Skeletal muscle cell (primary cell): ENCODE measurements around the gene GMPR.
"Not testable (repeated sequence)": the region's sequence is repeated elsewhere in the genome, so short reads cannot be mapped to it uniquely, and the experiment has no call there.

Experiments used
- DNase-seq: peaks from one replicate; pipeline ENCODE4 v3.0.0-alpha.2; 2010; ENCODE audit warnings: low read depth
- H3K4me3 ChIP-seq: 2 replicates; pipeline ENCODE4 v1.5.1; 2011; ENCODE audit warnings: low read depth, mild to moderate bottlenecking, control low read depth, low read length, moderate library complexity

GMPR gene

DNA sequence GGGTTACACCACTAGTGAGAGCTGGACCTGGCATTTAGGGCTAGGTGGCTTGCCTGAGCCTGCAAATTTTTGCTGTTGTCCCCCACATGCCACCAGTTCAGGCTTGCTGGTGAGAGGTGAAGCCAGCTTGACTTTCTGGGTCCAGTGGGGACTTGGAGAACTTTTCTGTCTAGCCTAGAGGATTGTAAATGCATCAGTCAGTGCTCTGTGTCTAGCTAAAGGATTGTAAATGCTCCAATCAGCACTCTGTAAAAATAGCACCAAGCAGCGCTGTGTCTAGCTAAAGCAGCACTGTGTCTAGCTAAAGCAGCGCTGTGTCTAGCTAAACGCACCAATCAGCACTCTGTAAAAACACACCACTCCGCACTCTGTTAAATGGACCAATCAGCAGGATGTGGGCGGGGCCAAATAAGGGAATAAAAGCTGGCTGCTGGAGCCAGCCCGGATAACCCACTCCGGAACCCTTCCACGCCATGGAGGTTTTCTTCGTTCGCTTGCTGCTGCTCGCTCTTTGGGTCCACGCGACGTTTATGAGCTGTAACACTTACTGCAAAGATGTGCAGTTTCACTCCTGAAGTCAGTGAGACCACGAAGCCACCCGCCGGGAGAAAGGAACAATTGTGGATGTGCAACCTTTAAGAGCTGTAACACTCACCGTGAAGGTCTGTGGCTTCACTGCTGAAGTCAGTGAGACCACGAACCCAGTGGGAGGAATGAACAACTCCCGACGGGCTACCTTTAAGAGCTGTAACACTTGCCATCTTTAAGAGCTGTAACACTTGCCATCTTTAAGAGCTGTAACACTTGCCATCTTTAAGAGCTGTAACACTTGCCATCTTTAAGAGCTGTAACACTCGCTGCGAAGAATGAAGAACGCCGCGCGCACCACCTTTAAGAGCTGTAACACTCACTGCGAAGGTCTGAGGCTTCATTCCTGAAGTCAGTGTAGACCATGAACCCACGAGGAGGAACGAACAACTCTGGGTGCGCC is 27.3 kb downstream of the GMPR start:
- H3K4me3 ChIP-seq: no peak overlapping the region
- DNase-seq: no peak

DNA sequence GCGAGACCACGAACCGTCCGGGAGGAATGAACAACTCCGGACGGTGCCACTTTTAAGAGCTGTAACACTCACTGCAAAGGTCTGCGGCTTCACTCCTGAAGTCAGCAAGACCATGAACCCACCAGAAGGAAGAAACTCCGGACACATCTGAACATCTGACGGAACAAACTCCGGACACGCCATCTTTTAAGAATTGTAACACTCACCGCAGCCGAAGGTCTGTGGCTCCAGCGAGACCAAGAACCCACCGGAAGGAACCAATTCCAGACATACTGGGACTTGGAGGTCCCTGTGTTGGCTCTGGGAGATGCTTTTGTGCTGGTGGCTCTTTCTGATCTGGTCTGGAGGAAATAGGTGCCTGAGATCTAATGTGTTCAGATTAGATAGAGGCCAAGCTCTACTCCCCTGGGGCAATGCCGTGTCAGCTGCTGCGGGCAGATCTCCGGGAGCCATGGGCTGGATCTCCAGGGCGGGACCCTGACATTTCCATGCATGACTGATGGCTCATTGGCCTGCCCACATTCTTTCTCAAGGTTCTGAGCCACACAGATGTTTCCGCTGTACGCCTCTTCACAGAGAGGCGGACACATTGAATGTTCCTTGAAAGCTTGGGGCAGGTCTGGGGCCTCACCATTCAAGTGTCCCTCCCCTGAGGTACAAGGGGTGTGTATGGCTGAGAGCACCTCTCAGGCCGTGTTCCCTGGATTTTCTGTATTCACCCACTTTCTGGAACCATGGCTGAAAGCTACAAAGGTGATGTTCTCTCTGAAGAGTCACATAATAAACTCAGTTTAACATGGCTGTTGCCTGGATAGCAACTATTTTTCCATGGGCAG is 29.3 kb downstream of the GMPR start:
- no peak overlapping the region for H3K4me3 ChIP-seq
- no peak for DNase-seq

DNA sequence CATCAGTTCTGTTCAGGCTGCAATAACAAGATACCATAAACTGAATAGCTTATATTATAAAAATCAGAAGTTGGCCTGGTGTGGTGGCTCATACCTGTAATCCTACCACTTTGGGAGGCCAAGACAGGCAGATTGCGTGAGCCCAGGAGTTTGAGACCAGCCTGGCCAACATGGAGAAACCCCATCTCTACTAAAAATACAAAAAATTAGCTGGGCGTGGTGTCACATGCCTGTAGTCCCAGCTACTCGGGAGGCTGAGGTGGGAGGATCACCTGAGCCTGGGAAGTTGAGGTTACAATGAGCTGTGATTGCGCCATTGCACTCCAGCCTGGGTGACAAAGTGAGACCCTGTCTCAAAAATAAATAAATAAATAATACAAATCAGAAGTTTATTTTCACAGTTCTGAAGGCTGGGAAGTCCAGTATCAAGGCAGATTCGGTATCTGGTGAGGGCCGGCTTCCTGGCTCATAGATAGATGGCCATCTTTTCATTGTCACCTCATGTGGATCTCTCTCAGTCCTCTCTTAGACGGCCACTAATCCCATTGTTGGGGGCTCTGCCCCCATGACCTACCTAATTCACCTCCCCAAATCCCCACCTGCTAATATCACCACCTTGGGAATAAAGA is 31.2 kb downstream of the GMPR start:
- not testable (repeated sequence) for DNase-seq, H3K4me3 ChIP-seq

DNA sequence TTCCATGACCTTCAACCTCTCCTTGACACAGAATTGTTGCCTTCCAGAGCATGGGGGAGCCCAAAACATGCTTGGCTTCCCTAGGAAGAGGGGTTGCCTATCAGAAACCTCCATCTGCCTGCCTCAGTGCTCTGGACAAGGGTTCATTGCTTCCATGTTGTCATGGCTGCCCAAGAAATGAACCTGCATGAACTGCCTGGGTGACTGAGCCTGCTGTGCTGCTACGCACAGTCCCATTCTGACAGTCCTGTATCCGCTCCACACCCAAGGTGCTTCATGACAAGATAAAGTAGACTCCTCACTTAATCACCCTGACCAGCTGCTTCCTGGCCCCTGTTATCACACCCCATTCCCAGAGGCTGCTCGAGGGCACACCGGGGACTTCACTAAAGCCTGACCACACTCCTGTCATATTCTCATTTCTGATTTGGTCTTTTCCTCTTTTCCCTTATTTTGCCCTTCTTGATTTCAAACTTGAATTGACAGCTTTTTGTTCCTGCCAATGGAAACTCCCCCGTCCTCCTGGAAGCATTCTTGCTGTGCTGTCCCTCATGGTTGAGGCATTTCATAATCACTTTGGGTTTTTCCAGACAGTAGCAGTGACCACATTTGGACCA is 31.9 kb downstream of the GMPR start:
- H3K4me3 ChIP-seq: no peak overlapping the region
- DNase-seq: no peak

DNA sequence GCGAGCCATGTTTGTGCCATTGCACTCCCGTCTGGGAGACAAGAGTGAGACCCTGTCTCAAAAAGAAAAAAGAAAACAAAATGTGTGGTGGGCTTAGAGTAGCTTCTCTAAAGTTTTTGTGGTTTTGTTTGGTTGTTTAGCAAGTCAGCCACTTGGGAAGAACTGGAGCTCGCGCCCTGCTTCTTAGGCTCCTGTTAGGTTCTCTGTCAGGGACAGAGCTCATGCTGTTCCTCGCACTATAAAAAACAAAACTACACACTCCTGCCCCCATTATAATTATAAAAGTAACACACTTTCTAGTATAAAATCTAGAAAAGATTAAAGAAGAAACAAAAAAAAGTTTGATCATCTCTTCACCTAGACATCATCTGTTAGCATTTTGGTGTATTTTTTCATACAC is 33.0 kb downstream of the GMPR start:
- DNase-seq: no peak
- H3K4me3 ChIP-seq: no peak overlapping the region

DNA sequence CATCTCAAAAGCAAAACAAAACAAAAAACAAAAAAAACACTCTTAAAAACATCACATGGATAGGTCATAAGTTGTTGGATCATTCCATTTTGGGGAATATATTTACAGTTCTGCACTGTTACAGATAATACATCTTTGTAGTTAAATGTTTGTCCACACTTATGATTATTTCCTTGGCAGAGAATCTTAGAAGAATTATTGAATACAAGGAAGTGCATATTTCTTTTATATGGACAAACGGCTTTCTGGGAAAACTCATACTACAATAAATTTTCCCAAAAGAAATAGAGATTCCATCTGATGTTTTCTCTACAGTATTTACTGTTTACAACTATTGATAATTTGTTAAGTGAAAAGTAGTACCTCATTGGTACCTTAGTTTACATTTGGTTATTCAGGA is 33.8 kb downstream of the GMPR start:
- H3K4me3 ChIP-seq: no peak overlapping the region
- no peak for DNase-seq

DNA sequence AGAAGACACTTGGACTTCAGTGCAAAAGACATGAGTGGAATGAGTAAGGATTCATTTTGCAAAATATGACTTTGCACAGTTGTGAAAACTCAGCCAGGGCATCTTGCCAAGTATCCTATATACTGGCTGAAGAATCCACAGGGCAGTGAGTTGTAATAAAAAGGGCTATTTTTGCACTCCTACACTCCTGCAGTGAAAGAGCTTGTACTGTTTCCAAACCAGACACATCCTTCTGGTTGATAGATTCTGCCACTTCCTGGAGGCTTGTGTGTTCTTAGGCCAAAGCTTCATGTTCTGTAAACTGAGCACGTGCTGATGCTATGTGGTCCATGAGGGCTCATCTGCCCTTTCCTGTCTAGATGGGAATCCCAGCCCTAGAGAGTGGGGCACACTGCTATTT is 34.9 kb downstream of the GMPR start:
- peak; percentile 30 for DNase-seq
- H3K4me3 ChIP-seq: no peak overlapping the region

DNA sequence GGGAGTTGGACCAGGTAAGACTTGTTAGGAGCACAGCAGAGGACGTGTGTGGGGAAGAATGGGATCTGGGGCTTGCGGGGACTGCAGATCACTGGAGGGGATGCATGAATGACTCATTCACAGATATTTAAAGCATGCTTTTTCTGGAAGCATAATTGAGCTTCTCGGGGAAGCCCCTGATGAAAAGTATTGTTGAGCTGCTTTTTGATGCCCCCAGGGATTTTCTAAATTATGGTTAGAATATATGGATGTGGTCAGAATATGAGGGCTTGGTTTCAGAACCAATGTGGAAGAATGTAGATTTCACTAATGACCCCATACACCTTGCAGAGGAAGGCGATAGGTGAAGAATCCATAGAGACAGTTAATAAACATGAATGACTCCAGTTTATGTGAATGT is 36.1 kb downstream of the GMPR start:
- no peak overlapping the region for H3K4me3 ChIP-seq
- no peak for DNase-seq

DNA sequence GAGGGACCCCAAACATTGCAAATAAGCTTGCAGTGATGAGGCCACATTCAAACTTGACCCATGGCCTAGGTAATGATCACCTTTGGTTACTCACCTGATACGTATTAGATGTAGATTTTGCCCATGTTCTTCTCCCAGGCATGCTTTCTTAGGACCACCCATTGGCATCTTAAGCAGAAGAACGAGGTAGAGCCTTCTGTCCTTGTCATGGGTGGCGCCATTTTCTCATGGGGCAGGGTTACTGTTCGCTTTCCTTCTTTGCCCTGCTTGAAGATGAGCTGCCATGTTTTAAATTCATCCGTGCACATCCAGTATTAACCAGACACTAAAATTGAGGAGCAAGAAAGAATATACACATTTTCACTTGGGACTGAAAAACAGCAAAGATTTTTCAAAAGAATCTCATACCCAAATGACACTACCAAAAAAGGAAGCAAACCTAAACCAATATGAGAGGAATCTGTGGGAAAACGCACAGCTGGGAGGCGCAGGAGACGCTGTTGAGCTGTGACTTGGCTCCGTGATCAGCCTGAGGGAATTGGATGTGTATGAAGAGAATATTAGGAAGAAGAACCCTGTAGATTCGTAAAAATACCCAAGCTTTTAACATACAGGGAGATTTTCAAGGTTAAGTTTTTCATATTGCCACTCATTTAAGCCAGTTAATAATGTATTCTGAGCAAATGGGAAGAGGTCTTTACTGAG is 36.6 kb downstream of the GMPR start:
- H3K4me3 ChIP-seq: no peak overlapping the region
- no peak for DNase-seq

DNA sequence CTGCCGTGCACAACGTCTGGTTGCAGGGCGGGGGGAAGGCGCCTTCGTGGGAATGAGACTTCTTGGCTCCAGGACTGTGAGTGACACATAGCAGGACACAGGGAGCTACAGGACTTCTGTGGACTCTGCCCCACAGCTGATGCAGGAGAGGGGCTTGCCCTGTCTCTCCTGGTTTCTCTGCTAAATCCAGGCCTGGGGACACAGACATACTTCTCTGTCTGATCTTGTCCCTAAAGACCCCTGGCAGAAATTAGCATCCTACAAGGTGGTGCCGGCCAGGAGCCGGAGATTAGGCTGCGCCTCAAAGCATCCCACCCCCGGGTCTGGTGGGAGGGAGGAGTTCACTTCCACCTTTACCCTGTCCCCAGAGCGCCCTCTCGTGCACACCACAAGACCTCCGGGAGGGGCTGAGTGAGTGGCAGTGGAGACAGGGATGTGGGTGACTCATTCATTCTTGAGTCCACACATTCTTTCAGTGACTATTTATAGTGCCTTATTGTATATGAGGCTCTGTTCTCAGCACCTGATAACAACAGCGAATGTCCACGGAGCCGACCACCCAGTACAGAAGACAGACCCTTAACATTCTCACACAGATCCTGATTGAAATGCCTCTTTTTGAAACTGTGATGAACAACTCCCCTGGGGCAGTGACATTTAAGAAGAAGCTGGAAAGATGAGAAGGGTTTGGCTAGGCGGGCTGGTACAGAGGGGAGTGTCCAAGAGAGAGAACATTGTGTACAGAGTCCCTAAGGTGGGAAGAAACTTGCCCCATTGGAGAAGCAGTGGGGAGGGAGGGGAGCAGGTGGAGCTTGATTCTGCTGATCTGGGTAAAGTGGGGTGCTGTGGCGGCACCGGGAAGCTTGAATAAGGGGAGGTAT is 39.0 kb downstream of the GMPR start:
- peak; percentile 41 for DNase-seq
- H3K4me3 ChIP-seq: no peak overlapping the region

DNA sequence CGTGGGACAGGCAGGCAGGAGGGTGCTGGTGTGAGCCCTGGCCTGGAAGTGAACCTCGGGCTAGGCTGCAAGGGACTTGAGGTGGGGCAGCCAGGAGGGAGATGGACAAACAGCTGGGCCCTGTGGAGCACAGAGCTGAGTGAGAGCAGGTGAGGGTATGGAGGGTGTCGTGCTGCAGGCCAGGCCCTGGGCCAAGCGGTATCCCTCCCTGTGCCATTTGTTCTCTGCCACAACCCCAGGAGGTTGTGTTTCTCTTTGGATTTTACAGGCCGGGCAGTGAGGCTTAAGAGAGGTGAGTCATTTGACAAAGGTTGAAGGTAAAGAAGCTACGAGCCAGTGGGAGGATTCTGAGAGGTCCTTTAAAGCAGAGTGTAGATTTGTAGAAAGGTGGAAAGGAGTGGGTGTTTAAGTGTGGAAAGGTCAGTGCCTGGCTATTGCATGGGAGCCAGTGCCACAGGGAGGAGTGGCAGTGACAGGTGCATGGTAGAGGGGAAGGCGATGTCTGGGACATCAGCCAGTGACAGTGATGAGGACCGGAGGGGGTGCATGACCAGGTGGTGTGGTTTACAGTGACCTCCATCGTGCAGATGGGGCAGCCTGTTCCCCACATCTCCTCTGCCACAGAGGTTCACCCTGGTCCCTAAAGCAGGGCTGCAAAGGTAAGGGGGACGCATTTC is 39.8 kb downstream of the GMPR start:
- DNase-seq: no peak
- no peak overlapping the region for H3K4me3 ChIP-seq

DNA sequence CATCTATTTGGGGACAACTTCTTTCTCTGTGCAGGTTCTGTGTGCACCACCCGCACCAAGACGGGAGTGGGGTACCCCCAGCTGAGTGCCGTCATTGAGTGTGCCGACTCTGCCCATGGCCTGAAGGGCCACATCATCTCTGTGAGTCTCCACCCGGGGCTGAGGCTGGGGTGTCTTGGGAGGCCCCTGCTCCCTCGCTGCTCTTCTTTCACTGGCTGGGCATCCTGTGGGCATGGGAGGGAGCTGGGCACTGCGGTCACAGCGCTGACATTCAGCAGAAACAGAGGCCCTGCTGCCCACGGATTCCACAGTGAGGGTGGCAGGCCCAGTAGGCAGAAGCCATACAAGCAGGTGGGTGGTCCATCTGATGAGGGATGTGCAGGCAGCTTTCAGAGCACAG is 40.4 kb downstream of the GMPR start:
- DNase-seq: no peak
- H3K4me3 ChIP-seq: no peak overlapping the region

DNA sequence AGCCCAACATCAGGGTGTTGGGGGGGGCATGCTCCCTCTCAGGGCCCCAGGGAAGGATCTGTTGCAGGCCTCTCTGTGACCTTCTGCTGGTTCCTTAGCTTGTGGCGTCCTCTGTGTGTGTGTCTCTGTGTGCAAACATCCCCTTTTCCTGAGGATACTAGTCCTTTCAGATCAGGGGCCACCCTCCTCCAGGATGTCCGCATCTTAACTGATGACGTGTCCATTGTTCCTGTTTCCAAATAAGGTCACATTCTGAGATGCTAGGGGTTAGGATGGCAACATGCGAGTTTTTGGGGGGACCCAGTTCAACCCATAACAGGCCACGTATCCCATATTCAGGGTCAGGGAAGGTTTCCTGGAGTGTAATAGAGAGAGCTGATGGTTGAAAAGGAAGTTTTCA is 40.9 kb downstream of the GMPR start:
- DNase-seq: no peak

DNA sequence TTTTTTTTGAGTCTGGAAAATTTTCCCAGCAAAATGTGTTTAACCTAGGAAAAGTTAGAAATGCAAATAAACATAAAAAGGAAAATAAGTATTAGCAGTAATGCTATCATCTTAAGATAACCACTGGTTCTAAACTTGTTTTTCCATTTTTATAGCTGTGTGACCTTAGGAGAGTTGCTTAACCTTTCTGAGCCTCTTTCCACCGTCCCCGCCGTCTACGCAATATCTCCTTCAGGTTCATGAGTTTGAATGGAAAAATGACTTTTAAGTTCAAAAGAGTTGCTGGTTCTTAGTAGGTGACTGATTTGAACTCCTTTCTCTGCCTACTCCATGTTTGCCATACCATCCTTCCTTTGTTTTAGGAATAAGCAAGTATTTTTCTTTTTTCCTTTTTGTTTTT is 44.0 kb downstream of the GMPR start:
- DNase-seq: no peak
- no peak overlapping the region for H3K4me3 ChIP-seq

More for the DNA sequence above, 40.9 kb downstream of the GMPR start:
- H3K4me3 ChIP-seq: no peak overlapping the region

DNA sequence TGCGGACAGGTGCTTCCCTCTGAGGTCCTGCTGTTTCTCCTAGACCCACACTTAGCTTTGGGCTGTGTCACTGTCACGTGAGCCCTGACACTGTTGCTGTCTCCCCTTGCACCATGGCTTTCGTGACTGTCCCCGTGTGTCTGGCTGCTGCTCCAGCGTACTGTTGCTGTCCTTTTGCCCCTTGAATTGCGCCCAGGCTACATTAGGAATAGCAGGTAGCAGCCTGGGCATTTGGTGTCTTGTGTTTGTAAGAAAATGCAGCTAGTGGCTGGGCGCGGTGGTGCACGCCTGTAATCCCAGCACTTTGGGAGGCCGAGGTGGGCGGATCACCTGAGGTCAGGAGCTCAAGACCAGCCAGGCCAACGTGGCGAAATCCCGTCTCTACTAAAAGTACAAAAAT is 46.1 kb downstream of the GMPR start:
- no peak for DNase-seq
- no peak overlapping the region for H3K4me3 ChIP-seq

DNA sequence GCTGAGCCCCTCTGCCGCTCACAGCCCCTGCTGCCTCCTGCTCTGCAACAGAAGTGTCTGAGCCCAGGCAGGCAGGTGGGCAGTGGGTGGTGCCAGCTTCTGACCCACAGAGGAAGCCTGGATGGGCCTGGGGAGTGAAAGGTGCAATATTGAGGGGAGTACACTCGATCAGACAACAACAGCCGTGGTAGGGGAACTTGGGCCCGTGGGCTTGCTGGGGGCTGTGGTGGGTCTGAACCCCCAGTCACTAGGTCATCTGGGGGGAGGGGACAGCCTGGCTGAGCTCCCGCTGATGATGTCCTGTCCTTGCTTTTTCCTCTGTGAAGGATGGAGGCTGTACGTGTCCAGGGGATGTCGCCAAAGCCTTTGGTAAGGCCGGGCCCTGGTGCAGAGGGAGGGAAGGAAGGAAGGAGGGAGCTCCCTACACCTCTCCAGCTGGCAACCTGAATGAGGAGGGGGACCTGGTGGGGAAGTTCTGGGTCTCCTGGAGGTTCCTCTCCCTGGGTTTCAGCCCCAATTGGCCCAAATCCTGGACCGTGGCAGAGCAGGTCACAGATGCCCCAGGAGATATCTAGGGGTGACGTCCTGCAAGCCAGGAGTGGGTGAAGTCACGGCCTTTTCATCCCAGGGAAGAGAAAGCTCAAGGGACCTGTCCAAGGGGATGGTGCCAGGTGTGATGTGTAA is 47.2 kb downstream of the GMPR start:
- no peak for DNase-seq
- H3K4me3 ChIP-seq: no peak overlapping the region

DNA sequence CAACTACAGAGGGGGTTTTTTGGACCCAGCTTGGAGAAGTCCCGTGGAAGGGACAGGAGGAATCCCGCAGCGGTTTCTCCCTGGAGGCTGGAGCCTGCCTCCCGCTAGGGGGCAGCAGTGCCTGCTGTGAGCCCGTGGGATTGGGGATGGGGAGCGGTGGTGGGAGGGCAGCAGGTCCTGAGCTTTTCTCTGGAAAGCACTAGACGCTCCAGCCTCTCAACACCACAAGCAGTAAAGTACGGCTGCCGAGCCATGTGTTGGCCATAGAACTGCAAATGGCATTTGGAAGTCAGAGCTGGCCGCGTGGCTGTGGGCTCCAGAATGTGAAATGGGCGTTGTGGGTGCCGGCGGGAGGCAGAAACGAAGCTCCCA is 47.8 kb downstream of the GMPR start:
- DNase-seq: no peak
- H3K4me3 ChIP-seq: no peak overlapping the region
